ENCODE measurements around the gene MCRS1.

The MCRS1 gene

GRCh38 chr12:49558526-49558925 is 9.4 kb downstream of the MCRS1 start:
- in situ Hi-C loops (cut with HindIII; ENCODE audit: low pct_unique_long_range_greater_than_20kb, low sequenced_read_pairs) = no loop called here
- no peak for TF ChIP-seq JUND (IDR thresholded peaks at IDR 0.05; ENCODE audit: low read depth)
- DNase-seq (ENCODE audit: low read depth in 1 of 2, low spot score in 1 of 2) = no peak

DNA sequence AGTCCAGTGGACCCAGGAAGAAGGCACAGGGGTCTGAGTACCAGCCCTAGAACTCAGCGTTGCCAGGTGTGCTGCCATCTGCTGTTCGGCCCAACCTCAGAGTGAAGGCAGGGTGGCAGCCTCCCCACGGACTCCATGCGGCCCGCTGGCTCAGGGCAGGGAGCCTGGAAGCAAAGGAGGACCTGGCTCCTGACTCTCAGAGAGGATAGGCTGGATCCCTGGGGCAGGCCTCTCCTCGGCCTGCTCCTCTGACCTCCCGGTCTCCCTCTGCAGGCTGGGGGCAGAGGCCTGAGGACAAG is 10.1 kb downstream of the MCRS1 start:
- TF ChIP-seq JUND (IDR thresholded peaks at IDR 0.05; ENCODE audit: low read depth) = no peak
- in situ Hi-C loops (cut with HindIII; ENCODE audit: low pct_unique_long_range_greater_than_20kb, low sequenced_read_pairs) = no loop called here
- peak; percentile 20 to 43 for DNase-seq (ENCODE audit: low read depth in 1 of 2, low spot score in 1 of 2)

DNA sequence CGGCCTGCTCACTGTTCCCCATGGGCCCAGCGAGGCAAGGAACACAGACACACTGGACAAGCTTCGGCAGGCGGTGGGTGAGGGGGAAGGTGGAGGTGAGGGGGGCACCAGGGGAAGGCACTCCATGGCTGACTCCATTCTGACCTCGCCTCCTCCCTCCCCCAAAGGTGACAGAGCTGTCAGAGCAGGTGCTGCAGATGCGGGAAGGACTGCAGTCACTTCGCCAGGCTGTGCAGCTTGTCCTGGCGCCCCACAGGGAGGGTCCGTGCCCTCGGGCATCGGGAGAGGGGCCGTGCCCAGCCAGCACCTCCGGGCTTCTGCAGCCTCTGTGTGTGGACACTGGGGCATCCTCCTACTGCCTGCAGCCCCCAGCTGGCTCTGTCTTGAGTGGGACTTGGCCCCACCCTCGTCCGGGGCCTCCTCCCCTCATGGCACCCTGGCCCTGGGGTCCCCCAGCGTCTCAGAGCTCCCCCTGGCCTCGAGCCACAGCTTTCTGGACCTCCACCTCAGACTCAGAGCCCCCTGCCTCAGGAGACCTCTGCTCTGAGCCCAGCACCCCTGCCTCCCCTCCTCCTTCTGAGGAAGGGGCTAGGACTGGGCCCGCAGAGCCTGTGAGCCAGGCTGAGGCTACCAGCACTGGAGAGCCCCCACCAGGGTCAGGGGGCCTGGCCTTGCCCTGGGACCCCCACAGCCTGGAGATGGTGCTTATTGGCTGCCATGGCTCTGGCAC is 10.6 kb downstream of the MCRS1 start:
- DNase-seq (ENCODE audit: low read depth in 1 of 2, low spot score in 1 of 2) = no peak
- in situ Hi-C loops (cut with HindIII; ENCODE audit: low pct_unique_long_range_greater_than_20kb, low sequenced_read_pairs) = no loop called here
- no peak for TF ChIP-seq JUND (IDR thresholded peaks at IDR 0.05; ENCODE audit: low read depth)

DNA sequence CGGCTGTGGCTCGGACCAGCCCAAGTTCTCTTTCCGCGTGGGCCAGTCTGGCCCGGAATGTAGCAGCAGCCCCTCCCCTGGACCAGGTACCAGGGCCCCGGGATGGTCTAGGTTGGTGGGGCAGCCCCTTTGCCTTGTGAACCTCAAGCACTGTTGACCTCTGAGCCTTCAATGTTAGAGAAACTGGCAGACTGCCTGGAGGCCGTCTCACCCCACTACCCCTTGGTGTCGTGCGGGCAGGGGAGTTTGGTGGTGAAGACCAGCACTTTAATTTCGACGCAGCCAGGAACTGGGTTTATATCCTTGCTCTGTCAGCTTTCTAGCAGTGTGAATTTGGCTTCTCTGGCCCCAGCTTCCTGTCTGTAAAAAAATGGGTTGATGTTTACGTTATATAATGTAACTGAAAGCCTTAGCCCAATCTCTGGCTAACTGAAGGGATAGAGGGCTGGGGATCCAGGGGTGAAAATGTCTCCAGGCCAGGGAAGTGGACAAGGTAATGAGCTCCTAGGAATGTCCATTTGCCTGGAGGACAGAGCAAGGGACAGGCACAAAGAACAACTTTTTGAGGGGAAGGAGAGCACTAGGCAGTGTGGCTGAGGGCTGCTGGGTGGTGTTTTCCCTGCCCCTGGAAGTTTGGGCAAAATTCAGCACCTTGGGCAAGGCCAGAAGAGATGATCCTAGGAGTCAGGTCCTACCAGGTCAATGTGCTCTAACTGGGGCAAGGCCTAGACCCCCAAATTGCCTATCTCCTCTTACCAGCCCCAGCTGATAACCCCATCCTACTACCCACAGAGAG is 11.4 kb downstream of the MCRS1 start:
- TF ChIP-seq JUND (IDR thresholded peaks at IDR 0.05; ENCODE audit: low read depth) = no peak

GRCh38 chr12:49555631-49556390 is 12.1 kb downstream of the MCRS1 start:
- DNase-seq (ENCODE audit: low read depth in 1 of 2, low spot score in 1 of 2) = no peak
- TF ChIP-seq JUND (IDR thresholded peaks at IDR 0.05; ENCODE audit: low read depth) = no peak
- in situ Hi-C loops (cut with HindIII; ENCODE audit: low pct_unique_long_range_greater_than_20kb, low sequenced_read_pairs) = no loop called here

More for the DNA sequence above, 11.4 kb downstream of the MCRS1 start:
- in situ Hi-C loops (cut with HindIII; ENCODE audit: low pct_unique_long_range_greater_than_20kb, low sequenced_read_pairs) = no loop called here
- DNase-seq (ENCODE audit: low read depth in 1 of 2, low spot score in 1 of 2) = no peak

GRCh38 chr12:49554266-49554665 is 13.7 kb downstream of the MCRS1 start:
- no peak for TF ChIP-seq JUND (IDR thresholded peaks at IDR 0.05; ENCODE audit: low read depth)
- in situ Hi-C loops (cut with HindIII; ENCODE audit: low pct_unique_long_range_greater_than_20kb, low sequenced_read_pairs) = no loop called here

GRCh38 chr12:49553512-49554088 is 14.3 kb downstream of the MCRS1 start:
- in situ Hi-C loops (cut with HindIII; ENCODE audit: low pct_unique_long_range_greater_than_20kb, low sequenced_read_pairs) = no loop called here
- TF ChIP-seq JUND (IDR thresholded peaks at IDR 0.05; ENCODE audit: low read depth) = no peak
- peak; percentile 78 to 80 for DNase-seq (ENCODE audit: low read depth in 1 of 2, low spot score in 1 of 2)

More at GRCh38 chr12:49554266-49554665, 13.7 kb downstream of the MCRS1 start:
- DNase-seq (ENCODE audit: low read depth in 1 of 2, low spot score in 1 of 2) = no peak

DNA sequence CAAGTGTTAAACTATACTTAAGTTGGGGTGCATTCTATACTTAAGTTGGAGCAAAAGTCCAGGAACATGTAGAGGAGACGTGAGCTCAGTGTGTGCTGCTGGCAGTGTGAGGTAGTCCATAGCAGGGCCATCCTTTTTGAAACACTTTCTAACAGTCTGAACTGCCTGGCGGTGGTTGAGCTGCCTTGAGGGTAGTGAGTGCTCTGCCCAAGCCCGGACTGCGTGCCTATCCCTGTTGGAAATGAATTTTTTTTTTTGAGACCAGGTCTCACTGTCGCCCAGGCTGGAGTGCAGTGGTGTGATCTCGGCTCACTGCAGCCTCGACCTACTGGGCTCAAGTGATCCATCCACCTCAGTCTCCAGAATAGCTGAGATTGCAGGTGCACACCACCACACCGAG is 15.0 kb downstream of the MCRS1 start:
- in situ Hi-C loops (cut with HindIII; ENCODE audit: low pct_unique_long_range_greater_than_20kb, low sequenced_read_pairs) = no loop called here
- no peak for DNase-seq (ENCODE audit: low read depth in 1 of 2, low spot score in 1 of 2)
- no peak for TF ChIP-seq JUND (IDR thresholded peaks at IDR 0.05; ENCODE audit: low read depth)

DNA sequence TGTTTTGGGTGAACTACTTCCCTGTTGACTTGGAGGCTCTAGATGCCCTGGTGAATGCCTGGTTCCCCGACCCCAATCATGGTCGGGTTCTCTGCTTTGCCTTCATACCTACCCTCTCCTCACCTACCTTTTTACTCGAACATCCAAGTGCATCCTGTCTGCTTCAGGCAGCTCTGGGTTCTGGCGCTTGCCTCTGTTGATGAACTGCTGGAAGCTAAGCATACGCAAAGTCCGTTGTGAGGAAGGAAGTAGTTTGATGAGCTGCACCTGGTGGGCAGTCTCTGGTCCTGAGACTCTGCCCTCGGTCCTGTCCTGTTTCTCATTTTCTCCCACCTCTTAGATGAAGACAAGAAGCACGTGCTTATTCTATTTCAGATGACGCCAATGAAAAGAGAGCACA is 15.5 kb downstream of the MCRS1 start:
- no peak for TF ChIP-seq JUND (IDR thresholded peaks at IDR 0.05; ENCODE audit: low read depth)
- in situ Hi-C loops (cut with HindIII; ENCODE audit: low pct_unique_long_range_greater_than_20kb, low sequenced_read_pairs) = no loop called here
- DNase-seq (ENCODE audit: low read depth in 1 of 2, low spot score in 1 of 2) = peak in 1 of 2 experiments; percentile 14

DNA sequence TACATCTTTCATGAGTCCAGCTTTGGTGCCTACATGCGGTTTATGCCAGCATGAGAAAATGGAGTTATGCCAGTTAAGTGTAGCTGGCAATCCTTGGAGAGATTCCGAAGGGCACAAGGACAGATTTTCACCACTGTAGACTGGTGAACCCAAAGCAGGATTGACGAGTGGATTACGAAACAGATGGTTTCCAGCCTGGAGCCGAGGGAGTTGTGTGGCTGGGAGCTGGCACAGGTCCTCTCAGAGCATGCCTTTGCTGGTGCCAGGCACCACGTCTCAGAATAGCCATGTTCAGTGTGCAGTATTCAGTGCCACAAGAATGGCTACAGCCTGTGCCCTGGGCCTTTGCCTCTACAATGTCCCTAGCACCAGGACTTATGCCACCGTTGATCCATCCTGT is 15.9 kb downstream of the MCRS1 start:
- TF ChIP-seq JUND (IDR thresholded peaks at IDR 0.05; ENCODE audit: low read depth) = no peak
- peak; percentile 72 to 73 for DNase-seq (ENCODE audit: low read depth in 1 of 2, low spot score in 1 of 2)
- in situ Hi-C loops (cut with HindIII; ENCODE audit: low pct_unique_long_range_greater_than_20kb, low sequenced_read_pairs) = no loop called here

- in situ Hi-C loops (cut with HindIII; ENCODE audit: low pct_unique_long_range_greater_than_20kb, low sequenced_read_pairs) = no loop called here
- no peak for TF ChIP-seq JUND (IDR thresholded peaks at IDR 0.05; ENCODE audit: low read depth)
- DNase-seq (ENCODE audit: low read depth in 1 of 2, low spot score in 1 of 2) = no peak
These were observed 17.2 kb downstream of the MCRS1 start for GRCh38 chr12:49550693-49551252.

Measured in T47D (cell line).